ENCODE data around the gene SFPQ. TPM values are rescaled to one million over a fixed set of nuclear protein-coding genes. Genes with fewer than 3 reads are reported as not detected.

Gene SFPQ
- total RNA-seq, 1 experiment from 2014 or later, result 573 TPM

- H3K18ac ChIP-seq (ENCODE audit: insufficient read length, low read depth, low read length), result peak overlapping the region; percentile 43
- H2BK5ac ChIP-seq (ENCODE audit: insufficient read length, low read length), result no peak overlapping the region
- Mint-ChIP-seq H3K9me3 (no peaks in the 10 kb centered on the region; a peak in 2 of 5 replicates), H3K27ac (peak overlapping the region in 2 of 3 experiments; percentile 2 to 76; a peak in 1 of 7 replicates), H3K27me3 (ENCODE audit: low read depth) (no peaks in the 10 kb centered on the region), H3K36me3 (ENCODE audit: insufficient read depth in 1 of 3, low read depth in 3 of 3) (no peaks in the 10 kb centered on the region), H3K4me3 (peak overlapping the region in 1 of 2 experiments; percentile 33; a peak in 2 of 5 replicates), H3K4me1 (peaks cover 18 to 29% of the 10 kb centered on the region in 2 experiments)
- H2AFZ ChIP-seq (ENCODE audit: low read length), result no peak overlapping the region
- no peak overlapping the region for H3K56ac ChIP-seq (ENCODE audit: insufficient read length, low read depth, low read length)
- no peaks in the 10 kb centered on the region for H3K79me1 ChIP-seq (ENCODE audit: insufficient read depth, low read depth, low read length, poor library complexity, severe bottlenecking)
- H3K9me3 ChIP-seq (ENCODE audit: control insufficient read depth, low read depth, low read length), result no peaks in the 10 kb centered on the region
- no peak overlapping the region for H3K4ac ChIP-seq (ENCODE audit: low read depth, low read length)
- no peak overlapping the region for H3K14ac ChIP-seq (ENCODE audit: insufficient read depth, low read length)
- H2BK12ac ChIP-seq (ENCODE audit: insufficient read length, low read depth, low read length), result no peak overlapping the region
- no peak overlapping the region for H2AK5ac ChIP-seq (ENCODE audit: insufficient read length, low read length)
- H3T11ph ChIP-seq (ENCODE audit: low read length), result no peak overlapping the region
- no peak overlapping the region for H3K4me2 ChIP-seq (ENCODE audit: insufficient read depth, insufficient read length, low read length)
- WGBS (ENCODE audit: extremely low coverage, insufficient read length, low lambda C conversion rate), result no CpG with 5 or more reads among the region's 1 CpG
- H3K23me2 ChIP-seq (ENCODE audit: insufficient read length, low read depth, low read length, poor library complexity, severe bottlenecking), result no peaks in the 10 kb centered on the region
- H4K91ac ChIP-seq (ENCODE audit: insufficient read length, low read depth, low read length), result no peak overlapping the region
- no peak overlapping the region for H3K27ac ChIP-seq (ENCODE audit: insufficient read length, low read depth, low read length)
- no peaks in the 10 kb centered on the region for H3K27me3 ChIP-seq (ENCODE audit: insufficient read depth, low read length)
- no peak overlapping the region for H3K23ac ChIP-seq (ENCODE audit: insufficient read length, low read depth, low read length)
- no peak overlapping the region for H2BK120ac ChIP-seq (ENCODE audit: low read depth, low read length, poor library complexity, severe bottlenecking)
- TF ChIP-seq CTCF (conservative IDR thresholded peaks at IDR 0.05), result no peak
- no peak overlapping the region for H3K9ac ChIP-seq (ENCODE audit: extremely low read depth, insufficient read length, low read length)
- peaks cover 9% of the 10 kb centered on the region; the same call in 1 of the 2 replicates for H3K4me1 ChIP-seq (ENCODE audit: insufficient read depth, low read length)
- no peak overlapping the region for H2BK15ac ChIP-seq (ENCODE audit: low read depth, low read length)
- H4K20me1 ChIP-seq (ENCODE audit: control insufficient read depth, insufficient read depth, insufficient read length), result no peaks in the 10 kb centered on the region
- H2BK20ac ChIP-seq (ENCODE audit: low read depth, low read length, poor library complexity, severe bottlenecking), result no peak overlapping the region
- DNase-seq, result no peak
- H4K8ac ChIP-seq (replicated peaks; ENCODE audit: insufficient read length, low read depth, low read length), result no peak overlapping the region
- H3K79me2 ChIP-seq (ENCODE audit: insufficient read depth, low read length), result no peaks in the 10 kb centered on the region
- no peak overlapping the region for H4K5ac ChIP-seq (ENCODE audit: insufficient read length, low read depth, low read length)
Measured at GRCh38 chr1:35211120-35211414, 18.1 kb upstream of the SFPQ start.

All from H9 (cell line).